ENCODE data around the gene DUOX2. TPM values are rescaled to one million over a fixed set of nuclear protein-coding genes. Genes with fewer than 3 reads are reported as not detected.

DUOX2 gene
- polyA plus RNA-seq, 1 donor (not counting 4 experiments of a cell fraction or from before 2014, with no cell fraction given), result 0.31 TPM

GRCh38 chr15:45157974-45158373 lies 44.0 kb upstream of the DUOX2 start:
- Histone ChIP-seq H3K79me2 (ENCODE audit: control insufficient read depth, insufficient read depth, low read length) (no peaks in the 10 kb centered on the region), H3K4me1 (ENCODE audit: control insufficient read depth, extremely low read depth, insufficient read depth, low read length) (peaks cover 39% of the 10 kb centered on the region), H4K20me1 (ENCODE audit: control insufficient read depth, extremely low read depth, insufficient read depth, low read length) (no peaks in the 10 kb centered on the region), H3K9ac (ENCODE audit: control insufficient read depth, extremely low read depth, insufficient read depth, low read length) (peak overlapping the region; percentile 24), H2AFZ (ENCODE audit: control insufficient read depth, low read length) (no peak overlapping the region), H3K9me1 (ENCODE audit: control insufficient read depth, extremely low read depth, insufficient read depth, low read length) (peaks cover 2% of the 10 kb centered on the region), H3K27me3 (ENCODE audit: control insufficient read depth, extremely low read depth, insufficient read depth, low read length) (no peaks in the 10 kb centered on the region), H3K4me3 (ENCODE audit: control insufficient read depth in 2 of 3, extremely low read depth in 1 of 3, insufficient read depth in 2 of 3, low read depth in 1 of 3, low read length in 3 of 3) (peak overlapping the region in 1 of 3 experiments; percentile 18), H3K27ac (ENCODE audit: control insufficient read depth, insufficient read depth, low read length) (peak overlapping the region; percentile 42), H3K36me3 (ENCODE audit: control insufficient read depth in 2 of 2, extremely low read depth in 1 of 2, insufficient read depth in 2 of 2, low read length in 2 of 2) (peaks cover 14% of the 10 kb centered on the region in 2 experiments), H3K4me2 (ENCODE audit: control insufficient read depth, extremely low read depth, insufficient read depth, low read depth, low read length) (peak overlapping the region; percentile 62), H3K9me3 (ENCODE audit: control insufficient read depth, low read depth, low read length) (no peaks in the 10 kb centered on the region)
- DNase-seq (ENCODE audit: low read depth, low spot score) (peak; percentile 76), FAIRE-seq (peak; percentile 90)
- no peak for TF ChIP-seq EZH2 (IDR thresholded peaks at IDR 0.05; ENCODE audit: low read length)
- TF ChIP-seq CTCF (optimal IDR thresholded peaks at IDR 0.05 in 1 of 3, IDR thresholded peaks at IDR 0.05 in 1 of 3, conservative IDR thresholded peaks at IDR 0.05 in 1 of 3; ENCODE audit: extremely low read depth in 1 of 3, insufficient read depth in 2 of 3, low read length in 3 of 3), result no peak
- dilution Hi-C loops (cut with MboI; ENCODE audit: extremely low pct_ligation_motif_present, low sequenced_read_pairs), result no loop called here

- FAIRE-seq (peak; percentile 97), DNase-seq (ENCODE audit: low read depth, low spot score) (no peak)
- dilution Hi-C loops (cut with MboI; ENCODE audit: extremely low pct_ligation_motif_present, low sequenced_read_pairs), result no loop called here
- no peak overlapping the region for H3K4me2 ChIP-seq (ENCODE audit: control insufficient read depth, extremely low read depth, insufficient read depth, low read depth, low read length)
- H3K9ac ChIP-seq (ENCODE audit: control insufficient read depth, extremely low read depth, insufficient read depth, low read length), result peak overlapping the region; percentile 11
- H3K4me3 ChIP-seq (ENCODE audit: control insufficient read depth in 2 of 3, extremely low read depth in 1 of 3, insufficient read depth in 2 of 3, low read depth in 1 of 3, low read length in 3 of 3), result no peak overlapping the region
- no peaks in the 10 kb centered on the region for H3K27me3 ChIP-seq (ENCODE audit: control insufficient read depth, extremely low read depth, insufficient read depth, low read length)
- TF ChIP-seq EZH2 (IDR thresholded peaks at IDR 0.05; ENCODE audit: low read length), result no peak
- TF ChIP-seq CTCF (optimal IDR thresholded peaks at IDR 0.05 in 1 of 3, IDR thresholded peaks at IDR 0.05 in 1 of 3, conservative IDR thresholded peaks at IDR 0.05 in 1 of 3; ENCODE audit: extremely low read depth in 1 of 3, insufficient read depth in 2 of 3, low read length in 3 of 3), result no peak
- H3K4me1 ChIP-seq (ENCODE audit: control insufficient read depth, extremely low read depth, insufficient read depth, low read length), result peaks cover 28% of the 10 kb centered on the region
- H3K9me1 ChIP-seq (ENCODE audit: control insufficient read depth, extremely low read depth, insufficient read depth, low read length), result no peaks in the 10 kb centered on the region
- no peaks in the 10 kb centered on the region for H3K79me2 ChIP-seq (ENCODE audit: control insufficient read depth, insufficient read depth, low read length)
- no peaks in the 10 kb centered on the region for H4K20me1 ChIP-seq (ENCODE audit: control insufficient read depth, extremely low read depth, insufficient read depth, low read length)
- H3K27ac ChIP-seq (ENCODE audit: control insufficient read depth, insufficient read depth, low read length), result peak overlapping the region; percentile 42
- no peak overlapping the region for H2AFZ ChIP-seq (ENCODE audit: control insufficient read depth, low read length)
- H3K9me3 ChIP-seq (ENCODE audit: control insufficient read depth, low read depth, low read length), result no peaks in the 10 kb centered on the region
- H3K36me3 ChIP-seq (ENCODE audit: control insufficient read depth in 2 of 2, extremely low read depth in 1 of 2, insufficient read depth in 2 of 2, low read length in 2 of 2), result peaks cover 10 to 17% of the 10 kb centered on the region in 2 experiments
Observed at GRCh38 chr15:45156744-45157455, 42.9 kb upstream of the DUOX2 start.

All from keratinocyte (primary cell).